ENCODE data around the gene NOL9. TPM values are rescaled to one million over a fixed set of nuclear protein-coding genes. Genes with fewer than 3 reads are reported as not detected.

Gene NOL9
- total and polyA plus RNA-seq, 2 donors (not counting 3 experiments of a cell fraction or from before 2014, with no cell fraction given): 14.1 to 42.9 TPM

GRCh38 chr1:6536291-6536690 is 18.0 kb downstream of the NOL9 start:
- Histone ChIP-seq H3K4me1 (ENCODE audit: control insufficient read depth, extremely low read depth, insufficient read depth, low read length) (no peaks in the 10 kb centered on the region), H3K9me3 (replicated peaks; ENCODE audit: control insufficient read depth, insufficient read depth, low read length) (no peaks in the 10 kb centered on the region), H3K36me3 (ENCODE audit: control insufficient read depth in 2 of 2, extremely low read depth in 1 of 2, insufficient read depth in 2 of 2, low read length in 2 of 2) (peaks cover 9 to 18% of the 10 kb centered on the region in 2 experiments), H2AFZ (ENCODE audit: low read depth, low read length) (no peak overlapping the region), H4K20me1 (replicated peaks; ENCODE audit: control insufficient read depth, extremely low read depth, insufficient read depth, low read length) (no peaks in the 10 kb centered on the region), H3K9ac (replicated peaks; ENCODE audit: extremely low read depth, insufficient read depth, low read length) (no peak overlapping the region), H3K27ac (ENCODE audit: insufficient read depth, low read depth, low read length) (no peak overlapping the region), H3K27me3 (ENCODE audit: control insufficient read depth in 2 of 2, insufficient read depth in 2 of 2, low read length in 2 of 2) (no peaks in the 10 kb centered on the region), H3K4me3 (replicated peaks in 1 of 3; ENCODE audit: insufficient read depth in 1 of 3, low read depth in 1 of 3, low read length in 3 of 3) (no peak overlapping the region), H3K4me2 (ENCODE audit: insufficient read depth, low read length) (no peak overlapping the region), H3K9me1 (replicated peaks; ENCODE audit: control insufficient read depth, extremely low read depth, insufficient read depth, low read length) (no peaks in the 10 kb centered on the region), H3K79me2 (ENCODE audit: control insufficient read depth, insufficient read depth, low read length) (peaks cover 5% of the 10 kb centered on the region)
- FAIRE-seq: no peak
- dilution Hi-C loops (cut with MboI; ENCODE audit: extremely low pct_ligation_motif_present, low sequenced_read_pairs): no loop called here
- TF ChIP-seq POLR2A (IDR thresholded peaks at IDR 0.05; ENCODE audit: low read depth, low read length): no peak
- no peak for TF ChIP-seq JUN (IDR thresholded peaks at IDR 0.05; ENCODE audit: borderline replicate concordance, insufficient read depth, insufficient read length, low read depth)
- CTCF ChIA-PET: interaction anchor here (1.2 to 6.3 kb wide), 3 partner anchors 11 to 18 kb away, joined by 3 to 37 read pairs (median 7); partner anchors contain the start of genes NOL9 and TAS1R1
- intact Hi-C loops (cut with micrococcal nuclease): no loop called here
- DNase-seq (ENCODE audit: low read depth, low spot score): no peak
- POLR2A ChIA-PET: no interaction called here
- BruUV-seq (replicated peaks): no TSS peak

GRCh38 chr1:6535214-6535613 is 19.1 kb downstream of the NOL9 start:
- Histone ChIP-seq H3K27ac (ENCODE audit: insufficient read depth, low read depth, low read length) (no peak overlapping the region), H4K20me1 (replicated peaks; ENCODE audit: control insufficient read depth, extremely low read depth, insufficient read depth, low read length) (no peaks in the 10 kb centered on the region), H3K4me2 (ENCODE audit: insufficient read depth, low read length) (no peak overlapping the region), H3K79me2 (ENCODE audit: control insufficient read depth, insufficient read depth, low read length) (peaks cover 5% of the 10 kb centered on the region), H3K9me1 (replicated peaks; ENCODE audit: control insufficient read depth, extremely low read depth, insufficient read depth, low read length) (no peaks in the 10 kb centered on the region), H3K27me3 (ENCODE audit: control insufficient read depth in 2 of 2, insufficient read depth in 2 of 2, low read length in 2 of 2) (no peaks in the 10 kb centered on the region), H3K9me3 (replicated peaks; ENCODE audit: control insufficient read depth, insufficient read depth, low read length) (no peaks in the 10 kb centered on the region), H2AFZ (ENCODE audit: low read depth, low read length) (no peak overlapping the region), H3K9ac (replicated peaks; ENCODE audit: extremely low read depth, insufficient read depth, low read length) (no peak overlapping the region), H3K4me3 (replicated peaks in 1 of 3; ENCODE audit: insufficient read depth in 1 of 3, low read depth in 1 of 3, low read length in 3 of 3) (no peak overlapping the region), H3K4me1 (ENCODE audit: control insufficient read depth, extremely low read depth, insufficient read depth, low read length) (no peaks in the 10 kb centered on the region), H3K36me3 (ENCODE audit: control insufficient read depth in 2 of 2, extremely low read depth in 1 of 2, insufficient read depth in 2 of 2, low read length in 2 of 2) (peaks cover 9 to 18% of the 10 kb centered on the region in 2 experiments)
- no TSS peak for BruUV-seq (replicated peaks)
- FAIRE-seq (no peak), DNase-seq (ENCODE audit: low read depth, low spot score) (no peak)
- ChIA-PET CTCF (interaction anchor here (1.0 to 6.3 kb wide), 2 partner anchors 12 to 112 kb away, joined by 3 to 37 read pairs; no protein-coding TSS in a partner anchor), POLR2A (no interaction called here)
- TF ChIP-seq MAX (IDR thresholded peaks at IDR 0.05; ENCODE audit: insufficient read depth, insufficient read length) (no peak), GATA2 (IDR thresholded peaks at IDR 0.05; ENCODE audit: insufficient read depth, insufficient read length, low read depth, low read length) (no peak), POLR2AphosphoS5 (IDR thresholded peaks at IDR 0.05; ENCODE audit: insufficient read depth, low read depth, low read length) (no peak), JUN (IDR thresholded peaks at IDR 0.05; ENCODE audit: borderline replicate concordance, insufficient read depth, insufficient read length, low read depth) (no peak), POLR2A (IDR thresholded peaks at IDR 0.05; ENCODE audit: low read depth, low read length) (no peak), EZH2 (IDR thresholded peaks at IDR 0.05; ENCODE audit: borderline replicate concordance, low read depth, low read length, severe bottlenecking) (no peak), CTCF (IDR thresholded peaks at IDR 0.05; ENCODE audit: extremely low read depth in 1 of 2, insufficient read depth in 1 of 2, low read depth in 1 of 2, low read length in 2 of 2) (no peak), FOS (IDR thresholded peaks at IDR 0.05; ENCODE audit: borderline replicate concordance, insufficient read depth, low read length) (no peak), MYC (IDR thresholded peaks at IDR 0.05; ENCODE audit: low read depth, low read length) (no peak)
- intact Hi-C loops (cut with micrococcal nuclease): no loop called here
- dilution Hi-C loops (cut with MboI; ENCODE audit: extremely low pct_ligation_motif_present, low sequenced_read_pairs): no loop called here

Data from endothelial cell of umbilical vein (primary cell).